ENCODE results near the gene CHRNA3.

DNA sequence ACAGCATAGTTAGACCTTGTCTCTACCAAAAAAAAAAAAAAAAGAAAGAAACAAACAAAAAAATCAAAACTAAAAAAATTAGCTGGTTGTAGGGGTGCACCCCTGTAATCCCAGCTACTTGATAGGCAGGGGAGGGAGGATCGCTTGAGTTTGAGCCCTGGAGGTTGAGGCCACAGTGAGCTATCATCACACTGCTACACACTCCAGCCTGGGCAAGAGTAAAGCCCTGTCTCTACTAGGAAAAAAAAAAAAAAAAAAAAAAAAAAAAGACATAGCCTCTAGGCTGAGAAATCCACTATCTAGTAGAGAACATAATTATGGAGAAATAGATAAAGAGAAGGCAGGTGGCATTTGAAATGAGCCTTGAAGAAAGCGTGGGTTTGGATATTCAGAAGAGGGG, 57.7 kb downstream of the CHRNA3 start:
- TF ChIP-seq CTCF (optimal IDR thresholded peaks at IDR 0.05 in 1 of 3, IDR thresholded peaks at IDR 0.05 in 1 of 3, conservative IDR thresholded peaks at IDR 0.05 in 1 of 3; ENCODE audit: extremely low read depth in 1 of 3, insufficient read depth in 2 of 3, low read length in 3 of 3) (no peak), EZH2 (IDR thresholded peaks at IDR 0.05; ENCODE audit: low read length) (no peak)

Measured in keratinocyte (primary cell).